ENCODE results near the gene LNP1.
"Not testable (repeated sequence)": the region's sequence is repeated elsewhere in the genome, so short reads cannot be mapped to it uniquely, and the experiment has no call there.

The LNP1 gene

DNA sequence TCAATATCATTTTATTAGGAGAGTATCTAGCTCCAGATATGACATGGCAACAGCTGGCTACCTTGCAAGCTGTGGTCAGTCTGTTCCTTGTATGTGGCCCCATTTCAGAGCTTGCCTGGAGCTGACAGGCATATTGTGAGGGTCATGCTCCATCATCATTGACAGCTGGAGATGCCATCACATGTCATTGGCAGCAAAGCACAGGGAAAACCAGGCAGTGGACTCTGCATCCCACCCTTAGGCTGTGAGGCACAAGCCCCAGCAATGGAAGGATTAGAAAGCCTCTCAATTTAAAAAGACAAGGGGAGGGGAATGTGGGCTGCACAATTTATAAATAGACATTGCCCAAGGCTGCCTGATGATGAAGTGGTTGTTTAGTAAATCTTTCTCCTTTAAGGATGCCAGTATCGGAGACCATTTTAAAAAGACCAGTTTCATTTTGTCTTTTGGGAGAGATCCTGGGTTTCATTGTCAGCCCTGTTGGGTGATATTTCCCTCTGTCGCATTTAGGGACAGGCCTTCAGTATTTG lies 27.9 kb downstream of the LNP1 start:
- no peak for DNase-seq

GRCh38 chr3:100436951-100437350 lies 35.6 kb downstream of the LNP1 start:
- no peak for DNase-seq

DNA sequence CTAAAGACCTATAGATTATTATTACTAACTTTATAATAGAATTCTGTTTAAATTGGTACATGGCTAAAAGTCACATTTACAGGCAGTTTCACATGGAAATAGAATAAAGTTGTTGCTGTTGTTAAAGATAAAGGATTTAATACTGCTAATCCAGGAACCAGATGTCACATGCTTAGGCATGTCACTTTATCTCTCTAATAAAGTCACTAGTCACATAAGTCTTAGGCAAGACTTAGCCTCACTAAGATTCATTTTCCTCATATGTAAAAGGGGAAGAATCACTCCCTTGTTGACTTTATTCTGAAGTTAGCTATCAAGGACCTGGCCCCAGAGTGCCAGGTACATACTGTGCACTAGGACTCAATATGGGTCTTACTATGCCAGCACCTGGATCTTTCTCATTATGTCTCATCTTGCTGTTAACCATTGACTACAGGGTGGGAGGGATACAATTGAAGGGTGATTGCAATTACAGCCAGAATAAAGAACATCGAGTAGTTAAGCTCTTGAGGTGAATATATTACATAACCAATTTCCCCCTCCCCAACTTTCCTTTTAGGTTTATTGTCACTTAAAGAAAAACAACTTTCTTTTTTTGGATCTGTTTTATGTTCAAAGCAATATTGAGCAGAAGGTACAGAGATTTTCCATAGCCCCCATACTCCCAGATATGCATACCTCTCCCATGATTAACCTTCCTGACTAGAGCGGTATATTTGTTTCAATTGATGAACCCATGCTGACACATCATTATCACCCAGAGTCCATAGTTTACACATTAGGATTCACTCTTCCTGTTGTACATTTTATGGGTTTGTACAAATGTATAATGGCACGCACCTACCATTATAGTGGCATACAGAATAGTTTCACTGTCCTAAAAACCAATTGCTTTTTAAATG lies 36.6 kb downstream of the LNP1 start:
- no peak for DNase-seq

DNA sequence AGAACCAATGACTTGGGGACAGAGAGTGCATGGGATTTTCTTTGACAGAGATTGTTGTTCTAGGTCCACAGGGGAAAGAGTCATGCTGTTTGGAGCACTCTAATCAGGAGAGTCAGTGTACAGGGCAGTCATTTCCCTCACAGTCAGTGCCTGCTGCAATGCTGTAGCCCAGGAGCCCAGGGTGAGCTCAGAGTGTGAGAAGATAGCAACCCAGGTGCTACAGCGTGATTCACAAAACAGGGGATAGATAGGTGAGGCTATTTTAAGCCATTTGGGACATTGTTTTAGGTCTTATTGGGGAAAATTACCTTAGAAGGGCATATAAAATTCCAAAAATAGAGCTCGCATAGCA lies 37.3 kb downstream of the LNP1 start:
- DNase-seq, result no peak

GRCh38 chr3:100440895-100441294 lies 39.6 kb downstream of the LNP1 start:
- no peak for DNase-seq

- DNase-seq, result no peak
These were observed 42.4 kb downstream of the LNP1 start for GRCh38 chr3:100443690-100444089.

- DNase-seq, result not testable (repeated sequence)
These were observed 45.7 kb downstream of the LNP1 start for GRCh38 chr3:100447067-100447466.

DNA sequence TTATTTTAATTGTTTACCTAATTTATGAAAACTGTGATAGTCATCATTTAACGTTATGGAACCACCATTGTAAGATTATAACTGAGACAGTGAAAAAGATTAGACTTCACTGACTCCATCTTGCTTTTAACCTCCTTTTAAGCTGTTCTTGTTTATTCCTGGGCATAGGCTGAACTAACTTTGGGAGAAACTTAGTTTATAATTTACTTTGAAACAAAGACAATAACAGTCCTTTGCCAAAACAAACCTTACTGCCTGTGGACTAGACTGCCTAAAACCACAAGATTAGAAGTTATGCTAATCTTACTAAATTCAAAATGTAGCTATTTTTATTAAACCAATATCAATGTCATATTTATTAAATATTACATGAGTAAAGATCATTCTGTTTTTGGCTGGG lies 46.7 kb downstream of the LNP1 start:
- no peak for DNase-seq

GRCh38 chr3:100449214-100449613 lies 47.9 kb downstream of the LNP1 start:
- DNase-seq, result no peak

DNA sequence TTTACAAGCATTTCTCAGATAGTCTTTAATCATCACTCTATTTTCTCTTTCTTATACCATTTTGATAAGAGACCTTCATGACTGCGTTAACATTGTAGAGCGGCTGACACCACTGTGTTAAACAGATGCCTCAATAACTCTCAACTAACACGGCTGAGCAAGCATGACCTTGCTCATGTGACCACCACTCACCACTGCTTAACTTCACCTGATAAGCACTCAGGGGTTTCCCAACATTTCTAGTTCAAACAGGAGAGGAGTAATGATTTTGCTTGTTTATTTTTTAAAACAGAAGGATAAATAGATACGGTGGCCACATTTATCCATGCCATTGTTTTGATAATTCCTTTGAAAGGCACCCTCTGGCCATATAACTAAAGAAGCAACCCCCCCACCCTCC lies 53.3 kb downstream of the LNP1 start:
- DNase-seq, result no peak

- DNase-seq, result no peak
These were observed 54.7 kb downstream of the LNP1 start for GRCh38 chr3:100455841-100456550.

- DNase-seq, result no peak
These were observed 55.4 kb downstream of the LNP1 start for GRCh38 chr3:100456745-100457144.

GRCh38 chr3:100457811-100458210 lies 56.5 kb downstream of the LNP1 start:
- no peak for DNase-seq

DNA sequence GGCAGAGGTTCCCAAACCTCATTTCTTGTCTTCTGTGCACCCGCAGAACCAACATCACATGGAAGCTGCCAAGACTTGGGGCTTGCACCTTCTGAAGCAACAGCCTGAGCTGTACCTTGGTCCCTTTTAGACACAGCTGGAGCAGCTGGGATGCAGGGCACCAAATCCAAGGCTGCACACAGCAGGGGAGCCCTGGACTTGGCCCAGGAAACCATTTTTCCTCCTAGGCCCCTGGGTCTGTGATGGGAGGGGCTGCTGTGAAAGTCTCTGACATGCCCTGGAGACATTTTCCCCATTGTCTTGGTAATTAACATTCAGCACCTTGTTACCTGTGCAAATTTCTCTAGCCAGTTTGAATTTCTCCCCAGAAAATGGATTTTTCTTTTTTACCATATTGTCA lies 57.5 kb downstream of the LNP1 start:
- no peak for DNase-seq

GRCh38 chr3:100463002-100463401 lies 61.7 kb downstream of the LNP1 start:
- peak in 6 of 56 donors; percentile 1 to 27 (median 3) for DNase-seq

DNA sequence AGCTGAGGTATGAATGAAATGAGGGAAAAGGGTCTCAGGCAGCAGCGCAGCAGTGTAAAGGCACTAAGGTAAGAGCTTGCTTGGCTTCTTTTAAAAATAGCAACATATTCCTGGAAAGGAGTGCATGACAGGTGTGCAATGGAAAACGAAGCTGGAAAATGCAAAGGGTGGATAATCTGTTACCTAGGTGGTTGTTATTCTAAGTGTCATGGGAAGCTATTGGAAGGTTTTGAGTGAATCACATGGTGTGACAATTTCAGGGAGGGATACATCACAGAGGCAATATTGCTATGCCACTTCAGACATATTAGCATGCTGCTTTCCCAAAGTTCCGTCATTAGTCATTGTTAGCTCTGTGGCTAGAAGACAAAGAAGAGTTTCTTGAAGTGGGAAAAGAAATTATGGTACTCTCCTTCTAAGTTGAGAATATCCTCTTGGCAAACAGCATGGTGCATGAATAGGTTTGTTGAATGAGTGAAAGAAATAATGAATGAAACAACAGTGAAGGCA lies 62.4 kb downstream of the LNP1 start:
- DNase-seq, result no peak

DNA sequence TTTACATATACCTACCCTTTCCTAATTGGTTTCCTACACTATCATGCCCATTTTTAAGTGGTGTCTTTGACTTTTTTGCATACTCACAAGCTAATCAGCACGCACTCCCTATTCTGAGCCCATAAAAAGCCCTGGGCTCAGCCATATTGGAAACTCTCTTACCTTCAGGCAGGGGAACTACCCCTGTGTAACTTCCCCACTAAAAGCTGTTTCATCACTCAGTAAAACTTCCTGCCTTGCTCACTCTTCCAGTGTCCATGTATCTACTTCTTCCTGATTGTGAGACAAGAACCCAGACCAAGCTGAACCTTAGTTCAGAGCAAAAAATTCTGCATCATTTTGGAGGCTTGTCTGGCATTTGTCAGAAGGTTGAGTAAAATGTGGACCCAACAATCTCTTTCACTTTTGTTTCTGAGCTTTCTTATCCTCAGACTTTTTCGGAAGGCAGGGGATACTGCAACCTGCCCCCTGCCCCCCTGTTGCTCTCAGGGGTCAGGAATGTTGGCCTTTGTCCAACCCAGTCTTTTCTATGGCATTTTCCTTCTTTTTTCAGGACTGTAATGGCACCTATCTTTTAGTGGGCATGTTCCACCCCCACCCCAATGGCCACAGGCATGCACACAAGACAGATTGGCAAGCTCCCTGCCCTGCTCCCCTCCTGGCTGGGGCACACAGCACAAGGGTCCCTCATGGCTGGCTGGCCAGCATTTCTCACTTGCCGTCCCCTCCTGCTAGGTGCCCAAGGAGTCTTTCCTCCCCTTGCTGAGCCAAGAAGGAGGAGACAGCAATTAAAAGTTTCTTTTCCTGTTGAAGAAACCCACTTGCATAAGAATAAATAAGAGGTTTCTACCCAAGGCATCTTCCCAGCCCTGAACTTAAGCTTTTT lies 64.8 kb downstream of the LNP1 start:
- DNase-seq, result no peak

DNA sequence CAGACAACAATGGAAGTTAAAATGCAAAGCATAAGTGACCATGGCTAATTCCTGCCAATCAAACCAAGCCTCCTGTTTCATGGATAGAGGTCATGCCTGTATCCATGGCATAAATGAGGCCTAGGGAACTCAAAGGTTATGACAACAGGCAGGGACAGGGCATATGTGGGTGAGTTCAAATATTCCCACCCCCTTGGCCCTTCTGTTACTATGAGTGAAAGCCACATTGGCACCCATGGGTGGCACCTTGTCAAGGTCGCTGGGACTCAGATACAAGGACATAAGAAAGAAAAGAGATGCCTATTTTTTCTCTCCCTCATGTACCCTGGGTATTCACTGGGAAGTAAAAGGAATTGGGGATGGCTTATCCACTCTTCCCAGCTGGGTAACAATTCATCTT lies 65.8 kb downstream of the LNP1 start:
- DNase-seq, result no peak

GRCh38 chr3:100468676-100469075 lies 67.3 kb downstream of the LNP1 start:
- DNase-seq, result no peak

- no peak for DNase-seq
These were observed 69.6 kb downstream of the LNP1 start for GRCh38 chr3:100470951-100471350.

- no peak for DNase-seq
These were observed 70.1 kb downstream of the LNP1 start for GRCh38 chr3:100471444-100471843.

All from amygdala (tissue), 56 donors.